K562 (cell line): ENCODE results near the gene H2BK1. TPM values are rescaled to one million over a fixed set of nuclear protein-coding genes. Genes with fewer than 3 reads are reported as not detected.

Source experiments
- ATAC-seq: fragments of 200-7000 bp; cut with Tn5 transposase; 3 replicates; pipeline ENCODE4 v1.9.1; 2020; ENCODE audit warnings: moderate library complexity
- BruUV-seq: library from RNA; stranded (reverse); fragments of 400-500 nt; replicated peaks from 2 replicates; lab custom pipeline; 2021; lab: Mats Ljungman, UMichigan
- CTCF ChIA-PET: fragments of 300-600 bp; formaldehyde crosslinking; extraction: SDS; loops from one replicate; lab custom pipeline; 2021; ENCODE audit warnings: low intra/inter-chr PET ratio; lab: Yijun Ruan, JAX
- POLR2A ChIA-PET: fragments of 300-600, 350-650 bp; sonication (Branson Sonifier 250); formaldehyde crosslinking; extraction: SDS; loops from one replicate; lab custom pipeline; 2021; ENCODE audit warnings: antibody characterized with exemption, inconsistent platforms; lab: Yijun Ruan, JAX
- DNase-seq, 4 experiments: peaks; one replicate each; pipeline versions ENCODE4 v3.0.0 to v3.0.0-alpha.2; 2011 to 2018; ENCODE audit warnings: low spot score in 3 of 4, mixed read lengths in 3 of 4; ENCODE audit errors: extremely low read depth in 1 of 4
- FAIRE-seq: peaks from 2 replicates; lab custom pipeline; 2011; peaks lifted over from hg19 to GRCh38; lab: Jason Lieb, UNC
- H2AFZ ChIP-seq: 2 replicates; pipeline ENCODE4 v1.6.0; 2011; ENCODE audit warnings: low read depth, low read length, control low read depth, inconsistent platforms
- H3K27ac ChIP-seq: fragments of 200-600 bp; 3 replicates; pipeline ENCODE4 v1.8.0; 2011; ENCODE audit warnings: low read depth, mild to moderate bottlenecking, control low read depth, inconsistent platforms, low read length, moderate library complexity, mixed read lengths; ENCODE audit errors: extremely low read depth
- H3K27me3 ChIP-seq, 2 experiments: fragments of 300-600 bp in 1 of 2; 2 replicates in 1 of 2; 3 replicates in 1 of 2; pipeline versions ENCODE4 v1.6.0 to v1.8.0; 2011; ENCODE audit warnings: inconsistent platforms in 2 of 2, low read length in 2 of 2, mild to moderate bottlenecking in 1 of 2, mixed read lengths in 1 of 2, moderate library complexity in 1 of 2; ENCODE audit not compliant: control insufficient read depth in 2 of 2, insufficient read depth in 2 of 2
- H3K36me3 ChIP-seq: fragments of 300-600 bp; 3 replicates; pipeline ENCODE4 v1.8.0; 2011; ENCODE audit warnings: mild to moderate bottlenecking, low read length, inconsistent platforms; ENCODE audit not compliant: control insufficient read depth, insufficient read depth
- H3K4me1 ChIP-seq, 2 experiments: fragments of 200-600 bp in 1 of 2; replicated peaks in 1 of 2; 2 replicates in 1 of 2; 3 replicates in 1 of 2; pipeline versions ENCODE4 v1.5.1 to v1.8.0; 2011; ENCODE audit warnings: inconsistent platforms in 2 of 2, low read length in 2 of 2, mild to moderate bottlenecking in 1 of 2, mixed read lengths in 1 of 2, moderate library complexity in 1 of 2; ENCODE audit not compliant: control insufficient read depth in 2 of 2, insufficient read depth in 2 of 2
- H3K4me2 ChIP-seq: 2 replicates; pipeline ENCODE4 v1.6.1; 2011; ENCODE audit warnings: low read length, control low read depth, inconsistent platforms, mixed read lengths; ENCODE audit not compliant: insufficient read depth
- H3K4me3 ChIP-seq: fragments of 200-600 bp; sonication (generic), shearing (Covaris generic); 2 replicates; pipeline ENCODE4 v1.5.1; 2016; ENCODE audit warnings: control low read depth, inconsistent platforms
- H3K79me2 ChIP-seq: fragments of 200-600 bp; 3 replicates; pipeline ENCODE4 v1.8.0; 2011; ENCODE audit warnings: low read length, inconsistent platforms; ENCODE audit not compliant: control insufficient read depth, insufficient read depth
- H3K9ac ChIP-seq, 2 experiments: 2 replicates each; pipeline versions ENCODE4 v1.6.0 to v1.6.1; 2011; ENCODE audit warnings: low read depth in 2 of 2, low read length in 2 of 2, control low read depth in 1 of 2, inconsistent platforms in 1 of 2, mild to moderate bottlenecking in 1 of 2, mixed read lengths in 1 of 2; ENCODE audit not compliant: insufficient read depth in 1 of 2
- H3K9me1 ChIP-seq: one replicate; pipeline ENCODE4 v1.6.0; 2011; ENCODE audit warnings: inconsistent platforms, mild to moderate bottlenecking, low read length, moderate library complexity; ENCODE audit not compliant: control insufficient read depth, insufficient read depth
- H3K9me3 ChIP-seq: replicated peaks from 2 replicates; pipeline ENCODE4 v1.5.1; 2011; ENCODE audit warnings: low read depth, low read length, inconsistent platforms; ENCODE audit not compliant: control insufficient read depth, insufficient read depth
- H4K20me1 ChIP-seq: replicated peaks from 2 replicates; pipeline ENCODE4 v1.6.1; 2011; ENCODE audit warnings: low read length, inconsistent platforms, mixed read lengths; ENCODE audit not compliant: control insufficient read depth, insufficient read depth
- GTF3C2 ChIP-seq: IDR thresholded peaks from 3 replicates; pipeline ENCODE4 v1.6.1; 2011; ENCODE audit warnings: borderline replicate concordance, mild to moderate bottlenecking, moderate library complexity; ENCODE audit not compliant: insufficient read length; ENCODE audit errors: extremely low read depth
- POLR2G ChIP-seq: fragments of 200-400 bp; formaldehyde crosslinking; IDR thresholded peaks from 2 replicates; pipeline ENCODE4 v1.6.1; 2017; ENCODE audit warnings: low read depth, mild to moderate bottlenecking, antibody characterized with exemption, low read length, moderate library complexity
- SMARCA5 ChIP-seq: fragments of 450-650 bp; IDR thresholded peaks from 2 replicates; pipeline ENCODE4 v1.6.1; 2016
- U2AF2 ChIP-seq: fragments of 200-400 bp; formaldehyde crosslinking; optimal IDR thresholded peaks from 2 replicates; pipeline ENCODE3; 2017; ENCODE audit warnings: low read depth, mild to moderate bottlenecking, low read length
- WGBS: fragments of 100-300 bp; shearing (Covaris generic); methylation state at CpG from one replicate; pipeline ENCODE4 v1.1.6; 2016; ENCODE audit warnings: low coverage, mixed read lengths; ENCODE audit not compliant: insufficient coverage; ENCODE audit errors: missing lambda C conversion rate; 5-methylcytosine and 5-hydroxymethylcytosine counted together
- in situ Hi-C: fragments of 300-500 bp; cut with MboI; formaldehyde crosslinking; loops from 4 replicates; pipeline ENCODE4 v1.15.0; 2018; ENCODE audit warnings: inconsistent platforms, mixed read lengths
- intact Hi-C: fragments of 100-400 bp; cut with micrococcal nuclease; formaldehyde crosslinking; loops from 2 replicates; pipeline ENCODE4 v1.14.2; 2022
- polyA plus RNA-seq, 8 experiments: library from polyadenylated mRNA; depleted of rRNA in 4 of 8; stranded (reverse) in 5 of 8; unstranded in 3 of 8; fragments of >200 nt; fragmentation: Nextera tagmentation in 2 of 8; fragmentation: Illumina TruSeq in 1 of 8; extraction: Ambion mirVana in 2 of 8; extraction: Trizol in 1 of 8; gene quantifications; 2 replicates each; pipeline versions ENCODE4 v1.2.1 to v1.2.3, GENCODE V29; 2011 to 2014; ENCODE audit warnings: inconsistent platforms in 1 of 8, missing spikeins in 1 of 8
- total RNA-seq, 7 experiments: library from RNA; depleted of rRNA in 6 of 7; stranded (reverse); fragments of >200 nt in 6 of 7; fragmentation: Illumina TruSeq in 2 of 7; extraction: Trizol in 2 of 7; gene quantifications; 2 replicates each; pipeline versions ENCODE4 v1.2.1 to v1.2.3, GENCODE V29; 2011 to 2021; ENCODE audit warnings: low replicate concordance in 1 of 7
- TF ChIP-seq, protein P1 (sequence below): conservative IDR thresholded peaks from 2 replicates; pipeline ENCODE4 v1.6.1; 2011; ENCODE audit warnings: low read depth, mild to moderate bottlenecking, low read length; ENCODE audit not compliant: control insufficient read depth
- TF ChIP-seq, protein P2 (sequence below), 2 experiments: fragments of 200-800 bp in 1 of 2; sonication (Bioruptor generic) in 1 of 2; sonication (generic) in 1 of 2; formaldehyde crosslinking in 1 of 2; IDR thresholded peaks in 1 of 2; conservative IDR thresholded peaks in 1 of 2; 2 replicates each; pipeline versions ENCODE4 v1.5.0 to v1.6.1; 2016 to 2020; ENCODE audit warnings: missing compliant biosample characterization in 1 of 2, missing genetic modification characterization in 1 of 2, missing genetic modification reagents in 1 of 2
- TF ChIP-seq, protein P3 (sequence below): fragments of 250-450 bp; sonication (Bioruptor Pico); IDR thresholded peaks from 2 replicates; pipeline ENCODE4 v1.4.0; 2020; ENCODE audit warnings: mild to moderate bottlenecking, moderate library complexity

Gene H2BK1
- total and polyA plus RNA-seq, 9 of the 15 experiments (the other 6 are each of a cell fraction or from before 2014, with no cell fraction given): not detected

- TF ChIP-seq POLR2G (peak; percentile 44; the same call in 1 of the 2 replicates), U2AF2 (no peak)
- TF ChIP-seq, protein P1, sequence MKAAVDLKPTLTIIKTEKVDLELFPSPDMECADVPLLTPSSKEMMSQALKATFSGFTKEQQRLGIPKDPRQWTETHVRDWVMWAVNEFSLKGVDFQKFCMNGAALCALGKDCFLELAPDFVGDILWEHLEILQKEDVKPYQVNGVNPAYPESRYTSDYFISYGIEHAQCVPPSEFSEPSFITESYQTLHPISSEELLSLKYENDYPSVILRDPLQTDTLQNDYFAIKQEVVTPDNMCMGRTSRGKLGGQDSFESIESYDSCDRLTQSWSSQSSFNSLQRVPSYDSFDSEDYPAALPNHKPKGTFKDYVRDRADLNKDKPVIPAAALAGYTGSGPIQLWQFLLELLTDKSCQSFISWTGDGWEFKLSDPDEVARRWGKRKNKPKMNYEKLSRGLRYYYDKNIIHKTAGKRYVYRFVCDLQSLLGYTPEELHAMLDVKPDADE: 0 out of 2 replicates have a peak, but pooled peaks have one; percentile 44
Measured at GRCh38 chr7:151204383-151205032, 5.8 kb downstream of the H2BK1 start (continued).

DNA sequence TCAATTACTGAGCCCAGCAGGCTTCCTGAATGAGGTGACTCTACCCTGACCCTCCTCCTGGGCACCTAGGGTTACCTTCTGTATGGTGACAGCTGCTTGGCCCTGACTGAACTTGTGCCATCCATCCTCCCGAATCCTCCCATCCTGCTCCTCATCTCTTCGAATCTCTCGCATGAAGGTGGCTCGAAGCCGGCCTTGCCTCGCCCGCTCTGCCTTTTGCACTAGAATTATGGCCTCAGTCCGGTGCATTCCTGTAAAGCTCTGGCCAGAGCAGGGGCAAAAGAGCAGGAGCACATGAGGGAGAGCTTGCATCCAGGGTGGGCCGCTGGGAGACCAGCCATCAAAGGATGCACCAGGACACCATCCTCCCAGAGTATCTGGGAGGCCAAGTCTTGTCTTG, 7.5 kb downstream of the H2BK1 start:
- in situ Hi-C loops (no loop called here), intact Hi-C loops (no loop called here)
- ATAC-seq (no peak), FAIRE-seq (peak; percentile 56), DNase-seq (no peak)
- ChIA-PET CTCF (no interaction called here), POLR2A (interaction anchor here (0.8 to 2.0 kb wide), 3 partner anchors 11 to 316 kb away, joined by 3 to 7 read pairs (median 4); partner anchors contain the start of gene ABCB8)
- H3K9ac ChIP-seq: no peak overlapping the region
- no peak overlapping the region for H3K27ac ChIP-seq
- H2AFZ ChIP-seq: no peak overlapping the region
- H3K4me1 ChIP-seq: peaks cover 13 to 22% of the 10 kb centered on the region in 2 experiments
- no TSS peak for BruUV-seq
- no peak overlapping the region for H3K4me2 ChIP-seq
- under 1% methylated on average over 9 of the region's 9 CpGs for WGBS
- H3K9me3 ChIP-seq: no peaks in the 10 kb centered on the region
- peaks cover 30% of the 10 kb centered on the region for H4K20me1 ChIP-seq
- H3K36me3 ChIP-seq: no peaks in the 10 kb centered on the region
- no peak overlapping the region for H3K4me3 ChIP-seq
- no peaks in the 10 kb centered on the region for H3K9me1 ChIP-seq
- no peaks in the 10 kb centered on the region for H3K79me2 ChIP-seq
- TF ChIP-seq SMARCA5: no peak
- TF ChIP-seq, protein P2, sequence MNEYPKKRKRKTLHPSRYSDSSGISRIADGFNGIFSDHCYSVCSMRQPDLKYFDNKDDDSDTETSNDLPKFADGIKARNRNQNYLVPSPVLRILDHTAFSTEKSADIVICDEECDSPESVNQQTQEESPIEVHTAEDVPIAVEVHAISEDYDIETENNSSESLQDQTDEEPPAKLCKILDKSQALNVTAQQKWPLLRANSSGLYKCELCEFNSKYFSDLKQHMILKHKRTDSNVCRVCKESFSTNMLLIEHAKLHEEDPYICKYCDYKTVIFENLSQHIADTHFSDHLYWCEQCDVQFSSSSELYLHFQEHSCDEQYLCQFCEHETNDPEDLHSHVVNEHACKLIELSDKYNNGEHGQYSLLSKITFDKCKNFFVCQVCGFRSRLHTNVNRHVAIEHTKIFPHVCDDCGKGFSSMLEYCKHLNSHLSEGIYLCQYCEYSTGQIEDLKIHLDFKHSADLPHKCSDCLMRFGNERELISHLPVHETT (CRISPR knock-in tag; conservative IDR thresholded peaks at IDR 0.05 in 1 of 2, IDR thresholded peaks at IDR 0.05 in 1 of 2): no peak
- TF ChIP-seq, protein P3, sequence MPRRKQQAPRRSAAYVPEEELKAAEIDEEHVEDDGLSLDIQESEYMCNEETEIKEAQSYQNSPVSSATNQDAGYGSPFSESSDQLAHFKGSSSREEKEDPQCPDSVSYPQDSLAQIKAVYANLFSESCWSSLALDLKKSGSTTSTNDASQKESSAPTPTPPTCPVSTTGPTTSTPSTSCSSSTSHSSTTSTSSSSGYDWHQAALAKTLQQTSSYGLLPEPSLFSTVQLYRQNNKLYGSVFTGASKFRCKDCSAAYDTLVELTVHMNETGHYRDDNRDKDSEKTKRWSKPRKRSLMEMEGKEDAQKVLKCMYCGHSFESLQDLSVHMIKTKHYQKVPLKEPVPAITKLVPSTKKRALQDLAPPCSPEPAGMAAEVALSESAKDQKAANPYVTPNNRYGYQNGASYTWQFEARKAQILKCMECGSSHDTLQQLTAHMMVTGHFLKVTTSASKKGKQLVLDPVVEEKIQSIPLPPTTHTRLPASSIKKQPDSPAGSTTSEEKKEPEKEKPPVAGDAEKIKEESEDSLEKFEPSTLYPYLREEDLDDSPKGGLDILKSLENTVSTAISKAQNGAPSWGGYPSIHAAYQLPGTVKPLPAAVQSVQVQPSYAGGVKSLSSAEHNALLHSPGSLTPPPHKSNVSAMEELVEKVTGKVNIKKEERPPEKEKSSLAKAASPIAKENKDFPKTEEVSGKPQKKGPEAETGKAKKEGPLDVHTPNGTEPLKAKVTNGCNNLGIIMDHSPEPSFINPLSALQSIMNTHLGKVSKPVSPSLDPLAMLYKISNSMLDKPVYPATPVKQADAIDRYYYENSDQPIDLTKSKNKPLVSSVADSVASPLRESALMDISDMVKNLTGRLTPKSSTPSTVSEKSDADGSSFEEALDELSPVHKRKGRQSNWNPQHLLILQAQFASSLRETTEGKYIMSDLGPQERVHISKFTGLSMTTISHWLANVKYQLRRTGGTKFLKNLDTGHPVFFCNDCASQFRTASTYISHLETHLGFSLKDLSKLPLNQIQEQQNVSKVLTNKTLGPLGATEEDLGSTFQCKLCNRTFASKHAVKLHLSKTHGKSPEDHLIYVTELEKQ (CRISPR knock-in tag): no peak
- no peak for TF ChIP-seq GTF3C2
- H3K27me3 ChIP-seq: peaks cover 75 to 78% of the 10 kb centered on the region in 2 experiments; a peak in 4 of 5 replicates
